ENCODE measurements around the gene RARRES2. TPM values are rescaled to one million over a fixed set of nuclear protein-coding genes. Genes with fewer than 3 reads are reported as not detected.
A peak's percentile ranks its signal among the peaks of the same experiment; 100 is the strongest.

Gene RARRES2
- total and polyA plus RNA-seq, 2 of the 13 experiments (the other 11 are each of a cell fraction or from before 2014, with no cell fraction given) = 134 to 172 TPM

GRCh38 chr7:150370612-150371071 lies 29.2 kb upstream of the RARRES2 start (continued):
- TF ChIP-seq EEA1 (CRISPR knock-in tag; IDR thresholded peaks at IDR 0.05; ENCODE audit: borderline replicate concordance) = no peak
- TF ChIP-seq POLR2A (IDR thresholded peaks at IDR 0.05; ENCODE audit: insufficient read depth in 1 of 2, low read depth in 2 of 2, low read length in 2 of 2) = peak in 1 of 2 experiments; percentile 43; a peak in 1 of 4 replicates
- no peak for TF ChIP-seq ZFY (CRISPR knock-in tag; IDR thresholded peaks at IDR 0.05)
- TF ChIP-seq SOX6 (IDR thresholded peaks at IDR 0.05) = no peak
- TF ChIP-seq SOX6 (CRISPR knock-in tag; IDR thresholded peaks at IDR 0.05) = no peak
- no peak for TF ChIP-seq POGK (CRISPR knock-in tag; conservative IDR thresholded peaks at IDR 0.05)
- TF ChIP-seq PHF8 (CRISPR knock-in tag; IDR thresholded peaks at IDR 0.05) = no peak
- no peak for TF ChIP-seq FOXC1 (CRISPR knock-in tag; IDR thresholded peaks at IDR 0.05; ENCODE audit: borderline replicate concordance)
- TF ChIP-seq ZNF552 (CRISPR knock-in tag; IDR thresholded peaks at IDR 0.05; ENCODE audit: borderline replicate concordance) = no peak
- TF ChIP-seq ZNF800 (CRISPR knock-in tag; IDR thresholded peaks at IDR 0.05) = no peak
- 0 out of 2 replicates have a peak, but pooled peaks have one; percentile 16 for TF ChIP-seq ZBTB21 (CRISPR knock-in tag; IDR thresholded peaks at IDR 0.05)
- no peak for TF ChIP-seq HMGA1 (CRISPR knock-in tag; conservative IDR thresholded peaks at IDR 0.05)
- no peak for TF ChIP-seq EP300 (IDR thresholded peaks at IDR 0.05; ENCODE audit: low read depth in 2 of 2, low read length in 2 of 2)
- no peak for TF ChIP-seq EP300 (CRISPR knock-in tag; IDR thresholded peaks at IDR 0.05; ENCODE audit: borderline replicate concordance)
- no peak for TF ChIP-seq ZFP36 (IDR thresholded peaks at IDR 0.05; ENCODE audit: borderline replicate concordance, low read depth, low read length, partially characterized antibody)
- TF ChIP-seq ZBTB42 (CRISPR knock-in tag; IDR thresholded peaks at IDR 0.05) = no peak
- TF ChIP-seq TGIF2 (CRISPR knock-in tag; IDR thresholded peaks at IDR 0.05) = 0 out of 2 replicates have a peak, but pooled peaks have one; percentile 22
- no peak for TF ChIP-seq FOXK1 (CRISPR knock-in tag; IDR thresholded peaks at IDR 0.05; ENCODE audit: borderline replicate concordance, low read depth)
- 0 out of 2 replicates have a peak, but pooled peaks have one; percentile 14 for TF ChIP-seq GATAD2A (CRISPR knock-in tag; IDR thresholded peaks at IDR 0.05)
- 0 out of 2 replicates have a peak, but pooled peaks have one; percentile 2 for TF ChIP-seq SMC3 (IDR thresholded peaks at IDR 0.05; ENCODE audit: low read length)
- peak; percentile 24; the same call in 1 of the 2 replicates for TF ChIP-seq FOSL2 (CRISPR knock-in tag; IDR thresholded peaks at IDR 0.05)
- no peak for TF ChIP-seq SNRNP70 (IDR thresholded peaks at IDR 0.05; ENCODE audit: low read depth, low read length)
- no peak for TF ChIP-seq ZNF660 (CRISPR knock-in tag; IDR thresholded peaks at IDR 0.05; ENCODE audit: borderline replicate concordance, low read depth)
- TF ChIP-seq THAP11 (CRISPR knock-in tag; IDR thresholded peaks at IDR 0.05) = no peak
- 0 out of 2 replicates have a peak, but pooled peaks have one; percentile 13 for TF ChIP-seq TCF7 (IDR thresholded peaks at IDR 0.05; ENCODE audit: low read depth)
- TF ChIP-seq NONO (IDR thresholded peaks at IDR 0.05) = no peak
- no peak for TF ChIP-seq NONO (CRISPR knock-in tag; conservative IDR thresholded peaks at IDR 0.05)
- TF ChIP-seq ZBTB46 (CRISPR knock-in tag; IDR thresholded peaks at IDR 0.05; ENCODE audit: borderline replicate concordance) = no peak

Data from HepG2 (cell line).